Lower leg skin (tissue), 4 donors: ENCODE data around the gene SHC1. TPM values are rescaled to one million over a fixed set of nuclear protein-coding genes. Genes with fewer than 3 reads are reported as not detected.

Experiments
- DNase-seq, 2 donors: peaks; one replicate each; pipeline ENCODE4 v3.0.0-alpha.2; 2019; ENCODE audit warnings: low spot score in 2 of 2
- H3K4me3 ChIP-seq: fragments of 200-600 bp; sonication (generic); 2 replicates; pipeline ENCODE4 v1.5.1; 2017; ENCODE audit warnings: mild to moderate bottlenecking, low read depth; ENCODE audit not compliant: poor library complexity, severe bottlenecking
- POLR2A ChIP-seq, 2 donors: fragments of 450-650 bp; IDR thresholded peaks; one replicate each; pipeline ENCODE4 v1.6.1; 2016 to 2017; ENCODE audit warnings: antibody characterized with exemption in 2 of 2, mild to moderate bottlenecking in 1 of 2, moderate library complexity in 1 of 2
- WGBS, 2 donors: methylation state at CpG; one replicate each; pipeline ENCODE4 v1.1.5; 2018; 5-methylcytosine and 5-hydroxymethylcytosine counted together
- intact Hi-C: fragments of 100-400 bp; cut with DNase I; formaldehyde crosslinking; loops from one replicate; pipeline ENCODE4 v1.15.0; 2023; ENCODE audit warnings: low total_unique reads
- total RNA-seq, 4 donors: library from RNA; depleted of rRNA; stranded (reverse); fragments of >200 nt; gene quantifications; one replicate each; pipeline ENCODE4 v1.1.0, GENCODE V29; 2016
- TF ChIP-seq, protein P1 (sequence below), 3 donors: fragments of 450-650 bp; IDR thresholded peaks; one replicate each; pipeline ENCODE4 v1.5.1; 2016; ENCODE audit warnings: antibody characterized with exemption in 3 of 3, mild to moderate bottlenecking in 3 of 3, moderate library complexity in 2 of 3

The SHC1 gene
- total RNA-seq, 4 donors from 2014 or later, result 45.4 to 68.9 (median 66.4) TPM

GRCh38 chr1:155001675-155002463 lies 31.3 kb upstream of the SHC1 start:
- intact Hi-C loops, result no loop called here
- no peak for TF ChIP-seq POLR2A (IDR thresholded peaks at IDR 0.05)
- TF ChIP-seq, protein P1, sequence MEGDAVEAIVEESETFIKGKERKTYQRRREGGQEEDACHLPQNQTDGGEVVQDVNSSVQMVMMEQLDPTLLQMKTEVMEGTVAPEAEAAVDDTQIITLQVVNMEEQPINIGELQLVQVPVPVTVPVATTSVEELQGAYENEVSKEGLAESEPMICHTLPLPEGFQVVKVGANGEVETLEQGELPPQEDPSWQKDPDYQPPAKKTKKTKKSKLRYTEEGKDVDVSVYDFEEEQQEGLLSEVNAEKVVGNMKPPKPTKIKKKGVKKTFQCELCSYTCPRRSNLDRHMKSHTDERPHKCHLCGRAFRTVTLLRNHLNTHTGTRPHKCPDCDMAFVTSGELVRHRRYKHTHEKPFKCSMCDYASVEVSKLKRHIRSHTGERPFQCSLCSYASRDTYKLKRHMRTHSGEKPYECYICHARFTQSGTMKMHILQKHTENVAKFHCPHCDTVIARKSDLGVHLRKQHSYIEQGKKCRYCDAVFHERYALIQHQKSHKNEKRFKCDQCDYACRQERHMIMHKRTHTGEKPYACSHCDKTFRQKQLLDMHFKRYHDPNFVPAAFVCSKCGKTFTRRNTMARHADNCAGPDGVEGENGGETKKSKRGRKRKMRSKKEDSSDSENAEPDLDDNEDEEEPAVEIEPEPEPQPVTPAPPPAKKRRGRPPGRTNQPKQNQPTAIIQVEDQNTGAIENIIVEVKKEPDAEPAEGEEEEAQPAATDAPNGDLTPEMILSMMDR (IDR thresholded peaks at IDR 0.05), result no peak
- 0 to 1% methylated on average over 12 to 25 of the region's 38 CpGs for WGBS, 2 donors
- H3K4me3 ChIP-seq, result peak overlapping the region; percentile 38
- peak; percentile 100 for DNase-seq

- peak overlapping the region; percentile 38 for H3K4me3 ChIP-seq
- intact Hi-C loops, result no loop called here
- no peak for DNase-seq
- TF ChIP-seq, protein P1 (IDR thresholded peaks at IDR 0.05), result no peak
- TF ChIP-seq POLR2A (IDR thresholded peaks at IDR 0.05), result no peak
- WGBS, 2 donors, result 0 to 1% methylated on average over 11 of the region's 11 CpGs
Observed at GRCh38 chr1:155001425-155001674, 30.8 kb upstream of the SHC1 start.

- no peak for TF ChIP-seq POLR2A (IDR thresholded peaks at IDR 0.05)
- TF ChIP-seq, protein P1 (IDR thresholded peaks at IDR 0.05), result peak in 1 of 3 donors; percentile 8
- WGBS, 2 donors, result 0% methylated on average over 32 to 43 of the region's 43 CpGs
- H3K4me3 ChIP-seq, result peak overlapping the region; percentile 38
- peak; percentile 88 to 98 for DNase-seq
- intact Hi-C loops, result no loop called here
Observed at GRCh38 chr1:155000726-155001424, 30.3 kb upstream of the SHC1 start.

- TF ChIP-seq, protein P1 (IDR thresholded peaks at IDR 0.05), result no peak
- no peak for TF ChIP-seq POLR2A (IDR thresholded peaks at IDR 0.05)
- intact Hi-C loops, result no loop called here
- 1 to 3% methylated on average over 10 to 13 of the region's 13 CpGs for WGBS, 2 donors
- peak in 1 of 2 donors; percentile 89 for DNase-seq
- H3K4me3 ChIP-seq, result peak overlapping the region; percentile 4
Observed at GRCh38 chr1:155000411-155000725, 29.8 kb upstream of the SHC1 start.

- 1 to 2% methylated on average over 29 to 49 of the region's 50 CpGs for WGBS, 2 donors
- DNase-seq, result peak in 1 of 2 donors; percentile 88
Observed at GRCh38 chr1:154999571-155000410, 29.2 kb upstream of the SHC1 start.

More at GRCh38 chr1:154999571-155000410, 29.2 kb upstream of the SHC1 start:
- intact Hi-C loops, result no loop called here
- peak overlapping the region; percentile 4 for H3K4me3 ChIP-seq
- TF ChIP-seq POLR2A (IDR thresholded peaks at IDR 0.05), result no peak
- TF ChIP-seq, protein P1 (IDR thresholded peaks at IDR 0.05), result no peak
